NCI-H187 (cell line): ENCODE measurements around the gene AOC3.
"Not testable (repeated sequence)": the region's sequence is repeated elsewhere in the genome, so short reads cannot be mapped to it uniquely, and the experiment has no call there.

Source experiments
- DNase-seq, 2 experiments: peaks; one replicate each; lab custom pipeline; 2025; lab: John Stamatoyannopoulos, UW

The AOC3 gene

GRCh38 chr17:42891539-42892152 lies 40.6 kb downstream of the AOC3 start:
- no peak for DNase-seq

DNA sequence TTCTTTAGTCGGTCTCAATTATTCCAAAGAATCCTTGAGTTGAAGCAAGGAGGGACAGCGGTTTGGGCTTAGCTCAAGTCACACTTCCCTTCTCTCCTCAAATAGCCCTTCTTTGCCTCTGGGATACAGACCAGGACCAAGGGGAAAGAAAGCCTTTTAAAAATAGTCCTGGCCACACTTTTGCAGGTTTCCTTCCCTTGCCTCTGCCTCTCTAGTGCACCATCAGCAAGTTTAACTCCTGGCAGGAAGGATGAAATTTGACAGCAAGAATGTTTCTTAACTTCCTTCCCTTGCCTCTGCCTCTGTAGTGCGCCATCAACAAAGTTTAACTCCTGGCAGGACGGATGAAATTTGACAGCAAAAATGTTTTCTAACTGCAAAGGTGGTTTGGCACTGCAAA lies 42.4 kb downstream of the AOC3 start:
- no peak for DNase-seq

GRCh38 chr17:42894283-42895184 lies 43.5 kb downstream of the AOC3 start:
- no peak for DNase-seq

DNA sequence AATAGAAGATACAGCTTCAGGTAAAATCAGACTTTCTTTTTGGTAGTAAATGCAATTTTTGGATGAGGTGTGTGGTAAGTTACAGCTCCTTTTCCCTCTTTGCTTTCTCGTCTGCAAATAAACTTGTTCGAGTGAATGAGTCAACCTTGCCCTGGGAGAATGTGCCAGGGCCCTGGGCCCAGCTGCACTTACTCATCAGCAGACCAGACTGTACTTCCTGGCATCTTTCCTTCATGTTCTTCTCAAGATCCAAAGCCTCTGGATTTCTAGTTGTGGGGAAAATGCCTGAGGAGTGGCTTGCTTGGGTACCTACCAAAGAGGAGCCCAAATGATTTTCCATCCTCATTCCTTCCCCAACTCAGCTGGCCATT lies 44.2 kb downstream of the AOC3 start:
- DNase-seq: no peak

- DNase-seq: no peak
Measured at GRCh38 chr17:42898147-42898811, 47.3 kb downstream of the AOC3 start.

DNA sequence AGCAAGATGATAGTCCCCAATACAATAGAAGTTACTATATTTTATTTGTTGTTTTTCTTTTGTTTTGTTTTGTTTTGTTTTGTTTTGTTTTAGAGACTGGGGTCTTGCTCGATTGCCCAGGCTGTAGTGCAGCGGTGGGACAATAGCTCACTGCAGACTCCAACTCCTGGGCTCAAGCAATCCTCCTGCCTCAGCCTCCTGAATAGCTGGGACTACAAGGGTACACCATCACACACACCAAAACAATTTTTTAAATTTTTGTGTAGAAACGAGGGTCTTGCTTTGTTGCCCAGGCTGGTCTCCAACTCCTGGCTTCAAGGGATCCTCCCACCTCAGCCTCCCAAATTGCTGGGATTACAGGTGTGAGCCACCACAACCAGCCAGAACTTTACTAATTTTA lies 49.0 kb downstream of the AOC3 start:
- not testable (repeated sequence) for DNase-seq

- no peak for DNase-seq
Measured at GRCh38 chr17:42900460-42901331, 49.7 kb downstream of the AOC3 start, which contains the start of gene G6PC1. TSS of gene G6PC1 (plus strand) at chr17:42900799. CDS start at chr17:42900877, 78 bp downstream.

DNA sequence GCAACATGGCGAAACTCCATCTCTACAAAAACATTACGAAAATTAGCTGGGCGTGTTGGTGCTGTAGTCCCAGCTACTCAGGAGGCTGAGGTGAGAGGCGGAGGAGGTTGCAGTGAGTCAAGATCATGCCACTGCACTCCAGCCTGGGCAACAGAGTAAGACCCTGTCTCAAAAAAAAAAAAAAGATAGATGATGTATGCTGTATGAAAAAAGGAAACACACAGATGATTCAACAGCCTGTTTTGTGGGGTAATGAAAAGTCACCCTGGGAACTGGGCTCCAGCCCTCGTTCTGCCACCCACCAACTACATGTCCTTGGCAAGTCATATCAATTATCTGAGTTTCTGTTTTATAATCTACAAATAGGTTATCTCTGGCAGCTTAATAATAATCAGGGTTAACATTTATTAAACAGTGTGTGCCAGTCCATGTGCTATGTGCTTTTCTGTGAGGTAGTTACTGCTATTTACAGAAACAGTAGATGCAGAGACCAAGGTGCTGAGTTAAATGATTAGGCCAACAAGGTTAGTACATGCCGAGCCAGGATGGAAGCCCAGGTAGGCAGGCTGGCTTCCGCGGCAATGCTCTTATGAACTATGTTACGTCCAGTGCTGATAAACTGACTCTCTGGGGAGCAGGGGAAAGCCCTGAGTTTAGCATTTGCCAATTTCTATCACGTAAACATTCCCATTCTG lies 50.7 kb downstream of the AOC3 start:
- no peak for DNase-seq

DNA sequence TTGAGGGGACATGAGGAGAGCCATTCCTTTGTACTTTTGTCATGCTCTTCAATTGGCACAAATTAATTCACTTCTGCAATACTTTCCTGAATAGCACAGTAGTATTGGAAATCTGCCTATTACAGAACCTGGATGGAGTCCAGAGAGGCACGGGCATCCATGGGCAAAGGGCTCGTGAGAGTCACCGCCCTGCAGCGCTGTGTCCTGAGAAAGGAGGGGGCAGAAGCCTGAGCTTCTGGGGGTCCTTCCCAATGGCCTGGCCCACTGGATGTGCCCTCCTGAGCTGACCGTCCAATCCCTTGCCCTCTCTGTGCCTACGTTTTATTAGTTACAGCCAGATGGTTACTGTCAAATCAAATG lies 53.1 kb downstream of the AOC3 start:
- DNase-seq: no peak

DNA sequence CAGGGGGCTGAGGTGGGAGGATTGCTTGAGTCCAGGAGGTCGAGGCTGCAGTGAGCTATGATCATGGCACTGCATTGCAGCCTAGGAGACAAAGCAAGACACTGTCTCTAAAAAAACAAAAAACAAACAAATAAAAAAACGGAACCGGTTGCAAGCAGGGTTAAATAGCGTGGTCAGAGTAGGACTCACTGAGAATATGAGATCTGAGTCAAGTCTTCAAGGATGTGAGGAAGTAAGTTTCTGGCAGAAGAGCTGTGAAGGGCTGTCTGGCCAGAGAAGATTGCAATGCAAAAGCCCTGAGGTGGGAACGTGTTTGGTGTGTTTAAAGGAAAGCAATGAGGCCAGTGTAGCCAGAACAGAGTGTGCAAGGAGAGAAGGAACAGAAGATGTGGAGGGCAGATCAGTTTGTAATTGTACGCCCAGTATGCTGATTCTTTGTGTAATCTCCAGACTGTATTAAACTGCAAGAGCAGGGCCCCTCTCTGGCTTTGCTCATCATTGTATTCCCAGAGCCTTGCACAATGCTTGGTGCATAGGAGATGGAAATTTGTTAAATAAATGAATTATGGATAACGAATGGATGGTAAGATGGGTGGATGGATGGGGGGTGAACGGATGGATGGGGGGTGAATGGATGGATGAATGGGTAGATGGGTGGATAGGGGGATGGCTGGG lies 55.9 kb downstream of the AOC3 start:
- DNase-seq: no peak
